ENCODE results near the gene DLG4. TPM values are rescaled to one million over a fixed set of nuclear protein-coding genes. Genes with fewer than 3 reads are reported as not detected.

DLG4 gene
- total RNA-seq, 3 donors from 2014 or later: 4.1 to 34.5 (median 6.6) TPM

DNA sequence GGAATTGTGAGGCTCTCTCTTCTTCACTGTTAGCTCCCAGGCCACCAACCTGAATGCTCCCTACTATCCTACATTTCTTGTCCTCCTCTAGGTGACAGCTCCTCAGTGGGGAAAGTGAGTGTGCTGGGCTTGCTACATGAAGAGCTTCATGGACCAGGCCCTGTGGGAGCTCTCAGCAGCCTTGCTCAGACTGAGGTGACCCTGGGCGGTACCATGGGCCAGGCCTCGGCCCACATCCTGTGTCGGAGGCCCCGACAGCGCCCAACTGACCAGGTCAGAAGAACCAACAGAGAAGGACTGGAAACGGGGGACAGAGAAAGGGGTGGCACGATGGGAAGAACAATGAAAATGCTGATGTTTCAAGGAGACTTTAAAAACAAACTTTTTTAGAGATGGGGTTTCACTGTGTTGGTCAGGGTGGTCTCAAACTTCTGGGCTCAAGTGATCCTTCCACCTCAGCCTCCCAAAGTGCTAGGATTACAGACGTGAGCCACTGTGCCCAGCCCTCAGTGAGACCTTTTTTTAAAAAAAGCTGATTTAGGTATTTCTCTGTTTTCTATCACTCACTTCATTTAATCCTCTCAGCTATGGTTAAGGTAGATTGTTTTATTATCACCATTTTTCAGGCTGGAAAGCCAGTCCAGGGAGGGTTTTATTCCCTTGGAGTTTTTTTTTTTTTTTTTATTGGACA, 37.3 kb upstream of the DLG4 start:
- ATAC-seq: no peak
- no peaks in the 10 kb centered on the region for H3K9me3 ChIP-seq
- no peak for DNase-seq
- TF ChIP-seq, protein P1, sequence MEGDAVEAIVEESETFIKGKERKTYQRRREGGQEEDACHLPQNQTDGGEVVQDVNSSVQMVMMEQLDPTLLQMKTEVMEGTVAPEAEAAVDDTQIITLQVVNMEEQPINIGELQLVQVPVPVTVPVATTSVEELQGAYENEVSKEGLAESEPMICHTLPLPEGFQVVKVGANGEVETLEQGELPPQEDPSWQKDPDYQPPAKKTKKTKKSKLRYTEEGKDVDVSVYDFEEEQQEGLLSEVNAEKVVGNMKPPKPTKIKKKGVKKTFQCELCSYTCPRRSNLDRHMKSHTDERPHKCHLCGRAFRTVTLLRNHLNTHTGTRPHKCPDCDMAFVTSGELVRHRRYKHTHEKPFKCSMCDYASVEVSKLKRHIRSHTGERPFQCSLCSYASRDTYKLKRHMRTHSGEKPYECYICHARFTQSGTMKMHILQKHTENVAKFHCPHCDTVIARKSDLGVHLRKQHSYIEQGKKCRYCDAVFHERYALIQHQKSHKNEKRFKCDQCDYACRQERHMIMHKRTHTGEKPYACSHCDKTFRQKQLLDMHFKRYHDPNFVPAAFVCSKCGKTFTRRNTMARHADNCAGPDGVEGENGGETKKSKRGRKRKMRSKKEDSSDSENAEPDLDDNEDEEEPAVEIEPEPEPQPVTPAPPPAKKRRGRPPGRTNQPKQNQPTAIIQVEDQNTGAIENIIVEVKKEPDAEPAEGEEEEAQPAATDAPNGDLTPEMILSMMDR (IDR thresholded peaks at IDR 0.05): no peak
- H3K4me3 ChIP-seq: no peak overlapping the region
- H3K36me3 ChIP-seq (ENCODE audit: low read depth): no peaks in the 10 kb centered on the region
- peaks cover 30% of the 10 kb centered on the region for H3K4me1 ChIP-seq (ENCODE audit: low read depth)
- intact Hi-C loops (cut with DNase I, micrococcal nuclease): no loop called here

DNA sequence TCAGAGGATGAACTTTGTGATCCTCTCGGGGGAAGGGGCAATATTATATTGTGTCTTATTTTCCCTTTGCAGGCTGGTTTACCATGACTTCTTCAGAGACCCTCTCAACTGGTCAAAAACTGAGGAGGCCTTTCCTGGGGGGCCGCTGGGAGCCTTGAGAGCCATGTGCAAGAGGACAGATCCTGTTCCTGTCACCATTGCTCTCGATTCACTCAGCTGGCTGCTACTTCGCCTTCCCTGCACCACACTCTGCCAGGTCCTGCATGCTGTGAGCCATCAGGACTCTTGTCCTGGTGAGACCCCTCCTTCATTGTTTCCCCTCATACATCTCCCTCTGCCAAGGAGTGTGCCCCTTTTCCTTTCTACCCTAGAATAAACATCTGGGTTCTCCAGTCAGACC, 34.9 kb upstream of the DLG4 start:
- Histone ChIP-seq H3K9me3 (no peaks in the 10 kb centered on the region), H3K4me3 (no peak overlapping the region), H3K36me3 (ENCODE audit: low read depth) (no peaks in the 10 kb centered on the region), H3K4me1 (ENCODE audit: low read depth) (peaks cover 37% of the 10 kb centered on the region)
- no peak for ATAC-seq
- DNase-seq: no peak
- intact Hi-C loops (cut with DNase I, micrococcal nuclease): no loop called here
- TF ChIP-seq, protein P1 (IDR thresholded peaks at IDR 0.05): no peak

DNA sequence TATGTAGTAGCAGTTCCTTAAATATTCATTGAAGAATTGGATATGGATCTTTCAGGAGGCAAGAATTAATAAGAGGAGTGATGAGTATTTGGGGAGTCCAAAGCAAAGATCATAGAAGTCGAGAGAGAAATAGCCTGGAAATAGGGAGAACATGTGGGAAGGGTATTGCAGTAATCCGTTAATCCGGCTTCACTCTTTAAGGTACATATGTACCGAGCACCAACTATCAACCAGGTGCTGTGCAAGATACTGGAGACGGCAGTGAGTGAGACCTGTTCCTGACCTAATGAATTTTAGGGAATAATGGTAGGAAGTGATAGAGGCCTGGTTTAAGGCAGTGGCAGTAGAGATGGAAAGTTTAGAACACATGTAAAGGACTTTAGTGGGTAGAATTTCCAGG, 33.4 kb upstream of the DLG4 start:
- ATAC-seq: no peak
- Histone ChIP-seq H3K4me3 (no peak overlapping the region), H3K9me3 (no peaks in the 10 kb centered on the region), H3K4me1 (ENCODE audit: low read depth) (peaks cover 33% of the 10 kb centered on the region), H3K36me3 (ENCODE audit: low read depth) (no peaks in the 10 kb centered on the region)
- TF ChIP-seq, protein P1 (IDR thresholded peaks at IDR 0.05): no peak
- intact Hi-C loops (cut with DNase I, micrococcal nuclease): no loop called here
- DNase-seq: no peak

DNA sequence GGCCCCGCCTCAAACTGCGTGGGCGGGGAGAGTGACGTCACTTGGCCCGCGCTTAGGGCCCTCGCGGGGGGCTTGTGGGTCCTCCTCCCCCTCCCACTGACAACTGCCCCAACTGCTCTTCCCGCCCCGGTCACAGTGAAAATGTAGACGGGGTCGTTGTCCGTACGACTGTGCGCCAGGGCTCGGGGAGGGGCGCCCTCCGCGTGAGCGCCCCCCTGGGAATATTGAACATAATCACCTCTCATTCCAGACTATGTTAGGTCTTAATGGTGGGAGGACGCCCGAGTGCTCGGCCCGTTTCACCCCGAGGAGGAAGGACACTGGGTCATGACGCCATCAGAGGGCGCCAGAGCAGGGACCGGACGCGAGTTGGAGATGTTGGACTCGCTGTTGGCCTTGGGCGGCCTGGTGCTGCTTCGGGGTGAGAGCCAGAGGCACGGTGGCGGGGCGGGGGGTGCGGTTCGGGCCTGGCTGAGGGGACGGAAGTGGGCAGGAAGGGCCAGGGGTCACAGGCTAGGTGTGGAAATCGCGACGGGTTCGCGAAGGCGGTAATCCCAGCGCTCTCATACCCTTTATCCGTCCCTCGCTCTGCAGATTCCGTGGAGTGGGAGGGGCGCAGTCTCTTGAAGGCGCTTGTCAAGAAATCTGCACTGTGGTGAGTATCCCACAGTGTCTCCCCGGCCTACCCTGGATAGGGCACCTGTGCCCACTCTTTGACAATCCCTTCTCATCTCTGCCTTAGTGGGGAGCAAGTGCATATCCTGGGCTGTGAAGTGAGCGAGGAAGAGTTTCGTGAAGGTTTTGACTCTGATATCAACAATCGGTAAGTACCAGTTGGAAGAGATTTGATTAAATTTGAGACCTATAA, 32.8 kb upstream of the DLG4 start, which contains the start of gene ELP5:
Gene ELP5 (plus strand): TSS at position 40 of the 868 bp plus-strand sequence. CDS start 336 bp downstream, at position 376.
- peak; percentile 78 for ATAC-seq
- intact Hi-C loops (cut with DNase I, micrococcal nuclease): no loop called here
- Histone ChIP-seq H3K4me1 (ENCODE audit: low read depth) (peaks cover 27% of the 10 kb centered on the region), H3K36me3 (ENCODE audit: low read depth) (no peaks in the 10 kb centered on the region), H3K9me3 (no peaks in the 10 kb centered on the region), H3K4me3 (peak within 1 kb of the TSS; percentile 85)
- TF ChIP-seq, protein P1 (IDR thresholded peaks at IDR 0.05): peak; percentile 45
- peak; percentile 96 to 97 (median 96) for DNase-seq

DNA sequence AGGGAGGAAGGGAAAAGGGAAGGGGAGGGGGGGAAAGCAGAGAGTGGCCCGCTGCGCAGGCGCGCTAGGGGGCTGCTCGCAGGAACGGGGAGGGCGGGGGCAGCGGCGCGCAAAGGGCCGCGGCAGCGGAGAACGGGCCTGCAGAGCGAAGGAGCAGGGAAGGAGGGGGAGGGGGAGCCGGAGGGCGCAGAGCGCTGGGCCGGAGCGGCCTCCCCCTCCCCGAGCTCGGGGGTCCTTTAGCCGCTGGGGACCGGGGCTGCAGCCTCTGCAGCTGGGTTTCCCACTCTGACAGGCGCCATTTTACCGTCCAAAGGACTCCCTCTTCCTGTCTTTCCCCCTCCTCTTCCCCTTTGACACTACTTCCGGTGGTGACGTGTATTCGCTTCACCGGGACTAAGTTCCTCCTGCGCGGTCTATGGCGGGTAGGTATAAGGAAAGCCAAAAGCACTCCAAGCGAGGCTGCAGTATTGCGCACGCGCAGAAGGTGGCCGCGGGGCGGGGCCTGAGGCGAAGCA, 32.1 kb upstream of the DLG4 start, which contains the start of gene CTDNEP1:
Gene CTDNEP1 (minus strand): TSS at position 74 of the 515 bp plus-strand sequence. CDS start 438 bp downstream, outside the sequence.
- ATAC-seq (peak; percentile 82), DNase-seq (peak; percentile 98 to 99 (median 98))
- intact Hi-C loops (cut with DNase I, micrococcal nuclease): no loop called here
- Histone ChIP-seq H3K4me1 (ENCODE audit: low read depth) (peaks cover 24% of the 10 kb centered on the region), H3K36me3 (ENCODE audit: low read depth) (no peaks in the 10 kb centered on the region), H3K9me3 (no peaks in the 10 kb centered on the region), H3K4me3 (peak within 1 kb of the TSS; percentile 85)
- TF ChIP-seq, protein P1 (IDR thresholded peaks at IDR 0.05): no peak

Data from mucosa of descending colon (tissue), 3 donors.